ENCODE measurements around the gene AANAT.

AANAT gene

DNA sequence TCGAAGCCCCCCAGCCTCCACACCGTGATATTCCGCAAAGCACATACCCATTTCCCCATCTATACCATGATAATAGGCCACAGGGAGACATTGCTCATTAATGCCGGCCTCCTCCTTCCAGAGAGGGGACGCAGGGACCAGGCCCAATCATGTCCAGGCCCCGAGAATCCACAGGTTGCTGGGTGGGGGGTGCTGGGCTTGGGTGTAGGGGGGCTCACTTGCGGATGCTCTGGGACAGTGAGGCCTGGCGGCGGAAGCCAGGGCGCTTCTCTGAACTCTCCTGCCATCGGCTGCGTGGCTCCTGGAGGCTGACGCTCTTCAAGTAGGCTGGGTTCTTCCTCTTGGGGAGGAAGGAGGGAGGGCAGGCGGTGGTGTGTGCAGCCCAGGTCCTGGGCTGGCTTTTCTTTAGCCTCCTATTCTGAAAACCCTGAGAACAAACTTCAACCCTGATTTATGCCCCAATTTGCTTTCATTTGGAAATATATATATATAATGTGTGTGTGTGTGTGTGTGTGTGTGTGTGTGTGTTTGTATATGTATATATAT lies 12.2 kb downstream of the AANAT start:
- H3K4me3 ChIP-seq (ENCODE audit: low read length): no peak overlapping the region
- TF ChIP-seq, protein P1, sequence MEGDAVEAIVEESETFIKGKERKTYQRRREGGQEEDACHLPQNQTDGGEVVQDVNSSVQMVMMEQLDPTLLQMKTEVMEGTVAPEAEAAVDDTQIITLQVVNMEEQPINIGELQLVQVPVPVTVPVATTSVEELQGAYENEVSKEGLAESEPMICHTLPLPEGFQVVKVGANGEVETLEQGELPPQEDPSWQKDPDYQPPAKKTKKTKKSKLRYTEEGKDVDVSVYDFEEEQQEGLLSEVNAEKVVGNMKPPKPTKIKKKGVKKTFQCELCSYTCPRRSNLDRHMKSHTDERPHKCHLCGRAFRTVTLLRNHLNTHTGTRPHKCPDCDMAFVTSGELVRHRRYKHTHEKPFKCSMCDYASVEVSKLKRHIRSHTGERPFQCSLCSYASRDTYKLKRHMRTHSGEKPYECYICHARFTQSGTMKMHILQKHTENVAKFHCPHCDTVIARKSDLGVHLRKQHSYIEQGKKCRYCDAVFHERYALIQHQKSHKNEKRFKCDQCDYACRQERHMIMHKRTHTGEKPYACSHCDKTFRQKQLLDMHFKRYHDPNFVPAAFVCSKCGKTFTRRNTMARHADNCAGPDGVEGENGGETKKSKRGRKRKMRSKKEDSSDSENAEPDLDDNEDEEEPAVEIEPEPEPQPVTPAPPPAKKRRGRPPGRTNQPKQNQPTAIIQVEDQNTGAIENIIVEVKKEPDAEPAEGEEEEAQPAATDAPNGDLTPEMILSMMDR (conservative IDR thresholded peaks at IDR 0.05; ENCODE audit: low read depth, low read length): no peak
- DNase-seq (ENCODE audit: low read depth): no peak

DNA sequence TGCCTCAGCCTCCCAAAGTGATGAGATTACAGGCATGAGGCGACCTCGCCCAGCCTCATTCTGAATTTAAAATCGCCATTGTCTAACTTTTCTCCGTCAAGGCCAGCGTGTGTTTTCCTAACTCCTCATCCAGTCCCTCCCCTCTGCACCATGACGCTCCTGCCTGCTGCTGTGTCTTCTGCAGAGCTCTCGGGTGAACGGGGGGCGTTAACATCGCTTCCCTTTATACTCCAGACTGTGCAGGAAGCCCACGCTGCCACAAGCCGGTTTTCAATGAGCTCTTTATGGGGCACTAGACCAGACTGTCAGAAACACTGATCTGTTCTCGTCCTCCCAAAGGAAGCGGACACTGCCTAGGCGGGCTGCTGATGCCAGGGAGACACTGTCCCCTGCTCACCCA lies 13.2 kb downstream of the AANAT start:
- DNase-seq (ENCODE audit: low read depth): no peak
- H3K4me3 ChIP-seq (ENCODE audit: low read length): no peak overlapping the region
- TF ChIP-seq, protein P1 (conservative IDR thresholded peaks at IDR 0.05; ENCODE audit: low read depth, low read length): no peak

DNA sequence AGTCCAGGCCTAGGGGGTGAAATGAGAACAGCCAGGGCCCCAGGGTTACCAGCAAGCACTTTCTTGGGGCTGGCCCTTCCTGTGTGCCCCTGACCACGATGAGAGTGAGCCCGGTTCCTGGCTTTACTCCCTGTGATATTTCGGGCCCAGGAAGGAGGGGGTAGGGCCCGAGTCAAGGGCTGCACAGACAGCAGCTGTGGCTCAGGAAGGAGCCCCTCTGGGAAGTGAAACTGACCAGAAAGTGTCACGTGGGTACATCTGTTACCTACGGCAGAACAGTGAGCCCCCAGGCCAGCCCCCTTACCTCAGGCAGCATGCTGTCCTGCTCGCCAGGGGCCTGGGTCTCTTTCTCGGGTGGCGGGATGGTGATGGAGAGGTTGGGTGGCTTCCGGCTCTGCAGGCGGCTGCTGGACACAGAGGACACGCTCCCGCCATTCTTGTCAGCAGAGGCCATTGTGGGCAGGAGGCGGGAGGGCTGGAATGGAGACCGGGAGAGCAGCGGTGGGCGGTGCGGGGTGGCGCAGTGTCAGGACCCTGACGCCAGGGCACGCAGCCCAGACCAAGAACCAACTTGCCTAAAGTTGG lies 13.8 kb downstream of the AANAT start:
- H3K4me3 ChIP-seq (ENCODE audit: low read length): no peak overlapping the region
- DNase-seq (ENCODE audit: low read depth): no peak
- TF ChIP-seq, protein P1 (conservative IDR thresholded peaks at IDR 0.05; ENCODE audit: low read depth, low read length): no peak

DNA sequence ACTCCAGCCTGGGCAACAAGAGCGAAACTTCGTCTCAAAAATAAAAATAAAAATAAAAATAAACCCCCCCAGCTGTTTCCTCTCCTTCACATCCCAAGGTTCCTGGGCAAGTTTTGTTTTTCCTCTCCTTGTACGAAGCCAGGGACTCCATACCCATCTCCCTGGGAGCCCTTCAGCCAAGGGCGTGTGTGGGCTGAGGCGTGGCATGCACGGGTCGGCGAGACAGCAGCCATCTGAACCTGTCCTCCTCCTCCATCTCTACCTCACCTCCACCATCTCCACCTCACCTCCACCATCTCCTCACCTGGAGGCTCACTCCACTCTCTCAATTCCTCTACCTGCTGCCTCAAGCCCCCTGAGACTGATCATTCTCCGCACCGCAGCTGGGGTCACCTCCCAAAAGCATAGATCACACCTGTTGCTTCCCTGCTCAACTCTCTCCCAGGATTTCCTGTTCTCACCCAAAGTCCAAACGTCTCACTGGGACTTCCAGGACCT lies 16.9 kb downstream of the AANAT start:
- TF ChIP-seq, protein P1 (conservative IDR thresholded peaks at IDR 0.05; ENCODE audit: low read depth, low read length): no peak
- no peak overlapping the region for H3K4me3 ChIP-seq (ENCODE audit: low read length)
- no peak for DNase-seq (ENCODE audit: low read depth)

DNA sequence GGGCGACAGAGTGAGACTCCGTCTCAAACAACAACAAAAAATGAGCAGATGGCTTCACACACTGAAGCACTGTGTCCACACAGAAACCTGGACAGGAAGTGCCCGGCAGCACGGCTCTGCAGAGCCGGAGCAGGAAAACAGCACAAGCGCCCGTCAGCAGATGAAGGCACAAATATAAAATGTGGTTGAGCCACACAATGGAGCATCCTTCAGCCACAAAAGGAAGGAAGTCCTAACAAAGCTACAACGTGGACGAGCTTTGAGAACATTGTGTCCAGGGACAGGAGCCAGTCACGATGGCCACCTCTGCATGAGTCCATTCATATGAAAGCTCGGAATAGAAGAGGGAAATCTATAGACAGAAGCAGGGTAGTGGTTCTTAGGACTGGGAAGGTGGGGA lies 18.2 kb downstream of the AANAT start:
- TF ChIP-seq, protein P1 (conservative IDR thresholded peaks at IDR 0.05; ENCODE audit: low read depth, low read length): no peak
- DNase-seq (ENCODE audit: low read depth): no peak
- no peak overlapping the region for H3K4me3 ChIP-seq (ENCODE audit: low read length)

DNA sequence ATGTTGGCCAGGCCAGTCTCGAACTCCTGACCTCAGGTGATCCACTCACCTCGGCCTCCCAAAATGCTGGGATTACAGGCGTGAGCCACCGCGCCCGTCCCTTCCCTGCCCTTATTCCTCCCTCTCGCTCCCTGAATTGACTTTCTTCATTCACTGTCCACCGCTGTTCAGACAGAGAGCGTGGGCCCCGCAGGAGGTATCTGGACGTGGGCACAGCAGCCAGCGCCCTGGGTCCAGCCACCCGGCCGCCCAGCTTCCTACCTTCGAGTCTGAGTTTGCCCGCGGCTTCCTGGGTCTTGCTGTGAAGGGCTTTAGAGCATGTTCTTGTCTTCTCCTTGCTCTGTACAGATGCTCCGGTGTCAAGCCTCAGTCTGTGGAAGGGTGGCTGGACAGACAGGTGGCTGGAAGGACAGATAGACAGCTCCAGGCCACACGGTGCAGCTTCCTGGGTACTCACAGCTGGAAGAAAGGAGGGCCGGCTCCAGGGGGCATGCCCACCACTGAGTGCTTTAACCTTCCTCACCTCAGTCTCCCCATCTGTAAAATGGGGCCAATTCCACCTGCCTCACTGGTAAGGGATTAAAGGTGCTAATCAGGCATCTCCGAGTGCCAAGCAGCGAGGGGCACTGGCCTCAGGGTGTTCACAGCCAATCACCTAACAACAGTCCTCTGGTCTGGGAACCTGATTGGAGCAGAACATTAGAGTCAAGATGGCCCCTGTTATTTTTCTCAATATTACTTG lies 20.2 kb downstream of the AANAT start:
- TF ChIP-seq, protein P1 (conservative IDR thresholded peaks at IDR 0.05; ENCODE audit: low read depth, low read length): no peak
- H3K4me3 ChIP-seq (ENCODE audit: low read length): no peak overlapping the region
- no peak for DNase-seq (ENCODE audit: low read depth)
